GM19468 (cell line): ENCODE data around the gene NEDD8.

ENCODE experiments used
- ATAC-seq: cut with Tn5 transposase; IDR thresholded peaks from one replicate; pipeline ENCODE4 v1.9.1; 2021; ENCODE audit warnings: mild to moderate bottlenecking, moderate library complexity, moderate number of reproducible peaks; ENCODE audit not compliant: unreplicated experiment; ENCODE audit errors: extremely low read depth

Gene NEDD8

DNA sequence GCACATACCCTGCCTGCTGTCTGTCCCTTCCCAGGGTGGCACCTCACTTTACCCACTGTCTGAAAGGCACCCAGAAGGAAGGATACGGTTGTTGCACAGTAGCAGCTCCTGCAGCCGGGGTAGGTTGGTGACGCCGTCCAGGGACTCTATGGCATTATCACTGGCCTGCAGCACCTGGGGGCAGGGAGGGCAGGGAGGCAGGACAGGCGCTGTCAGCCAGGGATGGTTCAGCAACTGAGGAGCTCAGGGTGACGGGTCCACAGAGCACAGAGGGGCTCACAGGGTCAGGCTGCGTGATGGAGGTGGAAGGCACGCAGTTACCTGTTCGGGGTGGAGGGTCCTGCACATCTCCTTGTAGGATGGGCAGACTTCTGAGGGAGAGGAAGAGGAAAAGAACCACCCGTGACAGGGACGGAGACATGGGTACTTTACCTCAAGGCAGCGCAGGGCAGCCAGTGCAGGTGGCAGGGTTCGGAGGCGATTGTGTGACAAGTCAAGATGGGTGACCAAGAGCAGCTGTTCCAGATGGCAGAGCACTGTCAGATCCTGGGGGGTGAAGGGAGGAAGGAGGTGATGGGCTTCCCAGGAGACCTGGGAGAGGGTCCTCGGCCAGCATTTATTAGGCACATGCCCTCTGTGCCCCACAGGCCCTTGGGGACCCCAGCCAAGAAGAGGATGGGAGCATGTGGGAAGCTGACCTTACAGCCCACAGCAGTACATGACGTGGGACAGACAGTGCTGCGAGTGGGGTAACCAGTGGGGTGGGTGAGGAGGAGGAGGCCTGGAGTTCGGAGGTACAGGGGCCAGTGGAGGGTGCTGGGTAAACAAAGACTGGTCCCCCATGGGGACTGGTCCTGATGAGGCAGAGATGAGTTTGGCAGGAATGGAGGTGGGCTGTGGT is 34.4 kb upstream of the NEDD8 start:
- no peak for ATAC-seq

- ATAC-seq: no peak
These were observed 32.1 kb upstream of the NEDD8 start for GRCh38 chr14:24264298-24264697.

- no peak for ATAC-seq
These were observed 31.7 kb upstream of the NEDD8 start for GRCh38 chr14:24263848-24264247.

- ATAC-seq: no peak
These were observed 30.9 kb upstream of the NEDD8 start, which contains the start of gene TGM1 for GRCh38 chr14:24262821-24263733. TGM1 (minus strand) TSS chr14:24263177; CDS start chr14:24262352, 825 bp downstream.

DNA sequence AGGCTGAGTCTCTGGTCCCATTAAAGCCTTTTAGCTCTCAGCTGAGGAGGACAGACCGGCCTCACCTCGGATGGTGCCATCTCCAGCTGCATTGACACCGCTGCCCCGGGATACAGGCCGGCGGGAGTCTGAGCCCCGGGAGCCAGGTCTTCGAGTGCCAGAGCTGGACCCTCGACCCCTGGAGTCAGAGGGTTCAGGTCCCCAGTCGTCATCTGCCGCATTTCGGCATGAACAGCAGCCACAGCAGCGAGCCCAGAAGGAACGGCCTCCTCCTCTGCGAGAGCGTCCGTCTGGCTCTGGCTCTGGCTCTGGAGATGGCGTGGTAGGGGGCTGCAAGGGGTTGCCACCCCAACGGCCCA is 29.8 kb upstream of the NEDD8 start:
- ATAC-seq: no peak

DNA sequence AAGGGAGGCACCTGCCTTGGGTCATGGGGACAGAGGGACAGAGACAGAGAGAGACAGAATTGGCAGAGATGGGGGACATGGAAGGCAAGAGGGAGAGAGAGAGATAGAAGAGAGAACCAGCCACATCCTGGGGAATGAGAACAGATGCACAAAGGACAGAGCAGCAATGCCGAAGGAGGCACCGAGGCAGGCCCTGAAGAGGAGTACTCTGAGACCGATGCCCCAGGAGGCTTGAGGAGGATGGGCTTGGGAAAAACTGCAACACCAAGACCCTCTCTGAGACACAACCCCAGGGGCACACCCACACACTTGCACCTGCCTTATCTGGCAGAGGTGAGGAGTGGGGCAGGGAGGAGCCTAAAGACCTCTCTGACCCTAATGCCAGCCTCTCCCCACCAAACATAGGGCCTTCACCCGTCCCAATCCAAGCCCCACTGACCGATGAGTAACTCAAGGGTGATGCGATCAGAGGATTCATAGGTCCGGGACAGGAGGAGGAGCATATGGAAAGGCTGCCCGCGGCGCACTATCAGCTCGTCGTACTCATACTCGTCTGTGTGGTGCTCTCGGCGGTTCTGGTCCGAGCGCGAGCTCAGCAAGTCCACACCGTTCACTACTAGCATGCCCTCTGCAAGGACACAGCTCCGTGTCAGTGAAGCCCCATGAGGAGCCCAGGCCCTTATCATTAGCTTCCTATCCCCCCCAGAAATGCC is 29.2 kb upstream of the NEDD8 start:
- ATAC-seq: no peak

DNA sequence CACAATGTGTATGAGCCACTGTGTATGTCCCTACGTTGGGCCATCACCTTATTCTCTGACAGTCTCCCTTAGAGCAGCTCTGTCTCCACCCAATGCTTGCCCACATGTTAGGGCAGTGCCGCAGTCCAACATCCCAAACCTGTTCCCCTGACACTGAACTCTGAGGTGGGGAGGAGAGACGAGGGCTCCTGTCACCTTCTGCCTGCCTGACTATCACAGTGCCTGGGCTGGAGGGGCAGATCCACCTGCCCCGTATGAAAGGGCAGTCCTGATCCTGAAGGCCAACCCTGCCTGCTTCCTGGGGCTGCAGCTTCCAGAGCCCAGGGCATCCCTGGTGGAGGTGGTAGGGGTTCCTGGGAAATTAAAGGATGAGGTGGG is 28.6 kb upstream of the NEDD8 start:
- ATAC-seq: no peak

- no peak for ATAC-seq
These were observed 28.0 kb upstream of the NEDD8 start for GRCh38 chr14:24260026-24260779.

DNA sequence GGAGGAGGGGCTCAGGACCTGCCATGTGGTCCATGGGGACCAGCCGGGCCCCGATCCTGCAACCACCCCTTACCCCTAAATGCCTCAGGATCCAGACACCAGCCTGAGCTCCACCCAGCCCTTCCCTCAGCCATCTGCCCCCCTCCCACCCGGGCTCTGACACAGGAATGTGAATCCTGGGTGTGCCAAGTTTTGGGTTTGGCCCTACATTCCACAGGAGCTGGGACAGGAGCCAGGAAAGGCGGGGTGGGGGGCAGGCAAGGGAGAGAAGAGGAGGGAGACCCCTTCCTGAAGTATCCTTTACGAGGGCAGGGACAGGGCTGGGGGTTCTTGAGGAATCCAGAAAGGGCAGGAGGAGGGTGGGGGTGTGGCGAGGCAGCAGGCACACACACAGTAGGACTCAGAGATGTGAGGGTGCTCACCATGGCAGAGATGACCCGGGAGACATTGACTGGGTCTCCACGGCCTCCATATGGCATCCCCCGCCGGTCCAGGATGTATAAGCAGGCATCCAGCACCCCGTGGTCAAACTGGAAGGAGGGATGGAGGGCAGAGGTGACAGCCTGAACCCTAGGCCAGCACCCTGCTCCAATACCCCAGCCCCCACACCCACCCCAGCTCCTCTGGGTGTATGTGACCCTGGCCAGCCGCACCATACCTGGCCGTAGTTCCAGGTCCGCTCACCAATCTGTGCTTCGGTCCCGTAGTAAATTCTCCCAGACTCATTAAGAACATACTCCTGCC is 27.3 kb upstream of the NEDD8 start:
- ATAC-seq: no peak

GRCh38 chr14:24258548-24259265 is 26.5 kb upstream of the NEDD8 start:
- no peak for ATAC-seq

- ATAC-seq: no peak
These were observed 26.0 kb upstream of the NEDD8 start for GRCh38 chr14:24258119-24258518.

GRCh38 chr14:24256960-24257359 is 24.8 kb upstream of the NEDD8 start:
- ATAC-seq: no peak

DNA sequence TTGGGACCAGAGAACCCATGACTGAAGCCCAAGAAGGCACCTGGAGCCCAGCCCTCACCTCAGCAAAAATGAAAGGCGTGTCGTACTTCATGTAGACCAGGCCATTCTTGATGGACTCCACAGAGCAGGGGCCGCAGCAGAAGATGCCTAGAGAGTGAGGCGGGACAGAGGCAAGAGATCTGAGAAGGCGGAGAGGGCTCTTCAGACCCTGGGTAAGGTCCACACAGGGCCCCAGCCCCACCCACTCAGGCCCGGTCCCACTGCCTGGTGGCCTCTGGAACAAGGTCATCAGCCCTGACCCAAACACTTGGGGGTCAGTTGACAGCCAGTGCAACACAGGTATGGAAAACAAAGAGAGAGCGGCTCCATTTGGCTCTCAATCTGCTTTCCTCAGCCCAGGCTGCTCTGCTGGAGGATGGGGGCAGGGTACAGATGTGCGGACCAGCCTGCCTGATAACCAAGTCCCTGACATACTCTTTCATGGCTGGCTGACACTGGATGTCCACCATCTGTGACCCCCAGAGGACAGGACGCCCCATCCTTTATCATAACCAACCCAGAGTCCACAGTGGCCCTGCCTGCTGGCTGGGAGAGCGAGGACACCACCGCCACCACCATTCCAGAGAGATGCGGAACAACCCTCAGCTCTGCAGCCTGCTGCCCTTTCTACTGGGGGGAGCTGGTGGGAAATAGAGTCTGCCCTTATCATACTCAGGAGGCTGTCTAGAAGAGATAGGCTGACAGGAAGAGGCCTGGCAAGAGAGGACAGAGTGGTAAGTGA is 24.0 kb upstream of the NEDD8 start:
- ATAC-seq: no peak

DNA sequence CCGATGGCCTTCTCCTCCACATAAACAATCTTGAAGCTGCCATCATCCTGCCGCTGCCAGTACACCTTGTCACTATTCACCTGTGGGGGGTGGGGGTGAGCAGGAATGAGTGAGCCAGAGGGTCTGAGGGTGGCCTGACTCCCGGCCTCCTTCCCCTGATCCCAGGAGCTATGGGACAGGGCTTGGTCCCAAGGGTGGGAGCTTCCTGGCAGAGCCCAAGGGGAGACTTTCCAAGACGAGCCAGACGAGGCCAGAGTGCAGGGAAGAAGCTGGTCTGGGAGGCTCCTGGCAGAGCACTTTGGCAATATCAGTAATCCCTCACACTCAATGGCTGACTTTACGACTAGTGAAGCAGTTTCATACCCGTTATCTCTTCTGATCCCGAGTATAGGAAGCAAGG is 23.3 kb upstream of the NEDD8 start:
- no peak for ATAC-seq

DNA sequence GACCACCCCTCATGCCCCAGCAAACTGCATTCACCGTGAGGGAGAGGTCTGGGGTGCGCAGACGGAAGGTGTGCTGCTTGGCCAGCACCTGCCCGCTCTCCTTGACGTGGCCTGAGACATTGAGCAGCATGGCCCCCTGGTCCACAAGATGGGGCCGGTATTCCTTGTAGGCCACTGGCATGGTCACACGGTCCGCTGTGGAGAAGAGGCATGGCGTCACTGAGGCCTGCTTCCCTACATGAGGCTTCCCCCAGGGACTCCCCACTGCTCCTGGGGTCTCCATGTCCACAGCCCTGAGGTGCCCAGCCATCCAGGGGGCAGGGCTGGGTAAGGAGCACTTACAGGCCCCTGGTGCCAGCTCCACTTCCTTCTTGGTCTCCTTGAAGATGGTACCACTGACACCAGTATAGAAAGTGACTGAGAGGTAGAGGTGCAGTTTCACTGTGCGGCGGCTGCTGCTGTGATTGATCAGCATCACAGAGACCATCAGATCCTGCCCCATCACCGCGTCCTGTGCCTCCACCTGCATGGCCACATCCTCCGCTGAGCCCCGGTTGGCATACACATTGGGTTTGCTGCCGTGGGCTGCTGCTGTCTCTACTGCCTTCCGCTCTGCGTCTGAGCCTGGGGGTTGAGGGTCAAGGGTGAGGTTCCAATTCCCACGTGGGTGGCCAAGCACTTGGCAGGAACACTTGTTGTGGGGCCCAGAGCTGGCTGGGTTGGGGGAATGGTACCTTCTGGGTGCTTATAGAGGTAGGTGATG is 22.6 kb upstream of the NEDD8 start:
- ATAC-seq: no peak

- no peak for ATAC-seq
These were observed 21.8 kb upstream of the NEDD8 start for GRCh38 chr14:24253936-24254335.
